ENCODE results near the gene EFNA4. TPM values are rescaled to one million over a fixed set of nuclear protein-coding genes. Genes with fewer than 3 reads are reported as not detected.

Gene EFNA4
- total RNA-seq, 2 donors from 2014 or later: 2.2 to 3.5 TPM

- H3K4me1 ChIP-seq: peaks cover 0 to 4% of the 10 kb centered on the region in 2 donors
- no peaks in the 10 kb centered on the region for H3K9me3 ChIP-seq
- TF ChIP-seq CTCF (IDR thresholded peaks at IDR 0.05): no peak
- DNase-seq (ENCODE audit: low spot score): no peak
- no peaks in the 10 kb centered on the region for H3K27me3 ChIP-seq
- H3K4me3 ChIP-seq: no peak overlapping the region
- H3K27ac ChIP-seq: no peak overlapping the region
- H3K36me3 ChIP-seq: no peaks in the 10 kb centered on the region
Measured at GRCh38 chr1:155023627-155024026, 39.9 kb upstream of the EFNA4 start.

GRCh38 chr1:155024315-155024714, 39.2 kb upstream of the EFNA4 start:
- no peak for DNase-seq (ENCODE audit: low spot score)
- no peaks in the 10 kb centered on the region for H3K9me3 ChIP-seq
- H3K27me3 ChIP-seq: no peaks in the 10 kb centered on the region
- H3K4me3 ChIP-seq: no peak overlapping the region
- no peaks in the 10 kb centered on the region for H3K36me3 ChIP-seq
- H3K27ac ChIP-seq: no peak overlapping the region
- no peak for TF ChIP-seq CTCF (IDR thresholded peaks at IDR 0.05)
- no peaks in the 10 kb centered on the region for H3K4me1 ChIP-seq

GRCh38 chr1:155026154-155026553, 37.4 kb upstream of the EFNA4 start:
- Histone ChIP-seq H3K4me1 (no peaks in the 10 kb centered on the region), H3K27me3 (no peaks in the 10 kb centered on the region), H3K9me3 (no peaks in the 10 kb centered on the region), H3K36me3 (no peaks in the 10 kb centered on the region), H3K4me3 (no peak overlapping the region), H3K27ac (no peak overlapping the region)
- no peak for TF ChIP-seq CTCF (IDR thresholded peaks at IDR 0.05)
- no peak for DNase-seq (ENCODE audit: low spot score)

GRCh38 chr1:155026588-155026987, 37.0 kb upstream of the EFNA4 start:
- no peaks in the 10 kb centered on the region for H3K4me1 ChIP-seq
- H3K27ac ChIP-seq: no peak overlapping the region
- H3K36me3 ChIP-seq: no peaks in the 10 kb centered on the region
- no peak for DNase-seq (ENCODE audit: low spot score)
- TF ChIP-seq CTCF (IDR thresholded peaks at IDR 0.05): no peak
- H3K4me3 ChIP-seq: no peak overlapping the region
- H3K27me3 ChIP-seq: no peaks in the 10 kb centered on the region
- no peaks in the 10 kb centered on the region for H3K9me3 ChIP-seq

- TF ChIP-seq CTCF (IDR thresholded peaks at IDR 0.05): no peak
- Histone ChIP-seq H3K36me3 (no peaks in the 10 kb centered on the region), H3K27me3 (no peaks in the 10 kb centered on the region), H3K4me1 (no peaks in the 10 kb centered on the region), H3K4me3 (no peak overlapping the region), H3K27ac (no peak overlapping the region), H3K9me3 (no peaks in the 10 kb centered on the region)
- no peak for DNase-seq (ENCODE audit: low spot score)
Measured at GRCh38 chr1:155029513-155030242, 33.9 kb upstream of the EFNA4 start.
